RPMI7951 (cell line): Measurements from ENCODE around the gene SLC12A9. TPM values are rescaled to one million over a fixed set of nuclear protein-coding genes. Genes with fewer than 3 reads are reported as not detected.
"Not testable (repeated sequence)": the region's sequence is repeated elsewhere in the genome, so short reads cannot be mapped to it uniquely, and the experiment has no call there.

ENCODE experiments used
- DNase-seq: peaks from one replicate; pipeline ENCODE4 v3.0.0-alpha.2; 2012; ENCODE audit warnings: low read depth
- total RNA-seq: library from RNA; depleted of rRNA; stranded (reverse); fragments of >200 nt; shearing (Covaris generic); gene quantifications from 2 replicates; pipeline ENCODE4 v1.2.3, GENCODE V29; 2014; rRNA removed

The SLC12A9 gene
- total RNA-seq, 1 experiment from 2014 or later, result 9.4 TPM

DNA sequence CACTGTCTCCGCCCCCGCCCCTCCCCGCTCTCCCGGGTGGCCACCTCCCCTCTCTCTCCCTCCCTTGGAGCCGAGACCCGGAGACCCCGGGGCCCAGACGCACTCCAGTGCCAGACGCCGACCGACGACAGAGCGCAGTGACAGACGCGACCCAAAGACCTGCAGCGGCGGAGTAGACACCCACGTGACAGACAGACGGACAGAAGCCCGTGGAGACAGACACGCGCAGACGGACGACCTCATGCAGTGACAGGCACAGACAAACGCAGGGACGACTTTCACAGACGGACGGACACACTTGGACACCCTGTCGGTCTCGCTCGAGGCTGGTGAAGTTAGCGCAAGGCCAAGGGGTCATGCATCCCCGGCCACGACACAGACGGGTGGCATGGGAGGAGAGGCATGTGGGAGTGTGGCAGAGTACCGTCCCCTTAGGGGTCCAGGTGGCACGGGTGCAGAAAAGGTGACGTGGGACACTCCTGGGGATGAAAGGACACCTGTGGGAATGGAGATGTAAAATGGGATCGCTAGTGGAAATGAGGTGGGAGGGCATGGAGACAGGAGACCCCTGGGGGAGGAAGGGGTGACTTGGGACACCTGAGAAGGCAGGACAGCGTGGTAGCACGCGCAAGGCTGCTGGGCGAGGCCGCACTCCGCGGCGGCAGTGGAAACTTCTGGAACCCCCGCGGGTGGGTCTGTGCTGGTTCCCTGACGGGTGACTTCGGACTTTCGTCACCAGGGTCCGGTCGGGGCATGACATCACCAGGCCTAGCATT is 43.6 kb downstream of the SLC12A9 start:
- DNase-seq, result no peak

- DNase-seq, result no peak
Observed at GRCh38 chr7:100896732-100897608, 44.5 kb downstream of the SLC12A9 start.

DNA sequence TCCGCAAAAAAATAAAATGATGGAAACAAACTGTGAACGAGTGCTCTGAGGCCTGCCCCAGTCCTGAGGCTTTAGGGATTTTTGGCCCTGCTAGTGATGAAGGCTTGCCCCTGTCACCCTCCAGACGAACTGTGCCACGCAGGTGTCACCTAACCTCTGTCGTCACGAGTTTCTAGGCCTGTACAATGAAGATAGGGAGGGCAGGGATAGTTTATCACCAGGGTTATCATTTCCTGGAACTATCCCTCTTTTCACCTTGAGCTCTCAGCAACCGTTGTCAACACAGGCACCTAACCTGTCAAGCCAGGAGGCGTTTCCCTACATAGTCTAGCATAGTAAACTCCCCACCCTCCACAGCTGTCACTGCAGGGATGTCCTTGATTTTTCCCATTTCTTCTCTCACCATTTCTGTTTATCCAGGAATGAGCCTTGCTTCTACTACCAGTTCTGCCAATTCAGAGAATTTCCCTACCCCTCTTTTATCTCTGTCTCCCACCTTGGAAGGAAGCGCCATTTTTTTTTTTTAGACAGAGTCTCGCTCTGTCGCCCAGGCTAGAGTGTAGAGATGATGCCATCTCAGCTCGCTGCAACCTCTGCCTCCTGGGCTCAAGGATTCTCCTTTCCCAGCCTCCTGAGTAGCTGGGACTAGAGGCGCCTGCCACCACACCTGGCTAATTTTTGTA is 45.4 kb downstream of the SLC12A9 start:
- DNase-seq, result no peak

- no peak for DNase-seq
Observed at GRCh38 chr7:100899432-100899831, 46.9 kb downstream of the SLC12A9 start.

DNA sequence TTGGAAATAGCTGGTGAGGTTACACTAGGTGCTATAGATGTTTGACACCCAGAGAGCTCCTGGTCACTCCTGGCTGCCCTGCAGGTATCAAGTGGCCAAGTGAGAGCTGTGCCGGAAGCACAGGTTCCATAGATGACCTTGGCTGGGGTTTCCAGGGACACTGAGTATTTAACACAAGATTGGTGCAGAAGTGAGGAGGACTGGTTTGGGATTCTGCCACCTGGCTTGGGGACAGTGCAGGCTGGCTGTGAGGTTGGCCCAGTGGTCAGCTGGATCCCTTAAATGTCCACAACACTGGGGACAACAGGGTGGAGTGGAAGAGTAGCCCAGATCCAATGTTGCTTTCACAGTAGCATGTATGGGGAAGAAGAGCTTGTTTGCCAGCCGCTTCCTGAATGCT is 48.5 kb downstream of the SLC12A9 start:
- no peak for DNase-seq

DNA sequence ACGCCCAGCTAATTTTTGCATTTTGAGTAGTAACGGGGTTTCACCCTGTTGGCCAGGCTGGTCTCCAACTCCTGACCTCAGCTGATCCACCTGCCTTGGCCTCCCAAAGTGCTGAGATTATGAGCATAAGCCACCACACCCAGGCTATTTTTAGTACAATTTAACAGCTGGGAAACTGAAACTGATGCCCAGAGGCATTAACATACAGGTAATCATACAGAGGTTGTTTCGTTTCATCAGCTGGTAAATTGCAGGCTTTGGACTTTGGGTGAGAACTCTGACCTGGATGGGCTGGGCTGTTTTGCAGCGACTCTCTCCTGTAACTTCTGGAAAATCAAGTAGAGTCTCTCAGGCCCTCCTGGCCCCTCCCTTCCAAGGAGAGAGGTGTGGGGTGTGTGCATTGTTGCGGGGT is 49.4 kb downstream of the SLC12A9 start:
- DNase-seq, result no peak

DNA sequence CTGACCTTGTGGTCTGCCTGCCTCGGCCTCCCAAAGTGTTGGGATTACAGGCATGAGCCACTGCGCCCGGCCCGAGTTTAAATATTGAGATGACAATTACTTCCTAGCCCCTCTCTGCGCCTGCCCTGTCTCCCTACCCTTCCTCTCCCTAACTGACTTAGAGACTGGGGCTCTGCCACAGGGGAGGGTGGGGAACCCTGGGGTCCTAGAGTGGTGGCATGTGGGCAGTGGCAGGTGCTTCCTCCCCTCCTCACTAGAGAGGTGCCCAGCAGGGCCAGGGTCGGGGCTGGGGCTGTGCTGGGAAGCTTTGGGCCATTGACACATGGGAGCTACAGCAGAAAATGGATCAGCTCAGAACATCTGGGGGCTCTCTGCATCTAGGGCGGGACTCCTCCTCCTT is 50.1 kb downstream of the SLC12A9 start:
- no peak for DNase-seq

DNA sequence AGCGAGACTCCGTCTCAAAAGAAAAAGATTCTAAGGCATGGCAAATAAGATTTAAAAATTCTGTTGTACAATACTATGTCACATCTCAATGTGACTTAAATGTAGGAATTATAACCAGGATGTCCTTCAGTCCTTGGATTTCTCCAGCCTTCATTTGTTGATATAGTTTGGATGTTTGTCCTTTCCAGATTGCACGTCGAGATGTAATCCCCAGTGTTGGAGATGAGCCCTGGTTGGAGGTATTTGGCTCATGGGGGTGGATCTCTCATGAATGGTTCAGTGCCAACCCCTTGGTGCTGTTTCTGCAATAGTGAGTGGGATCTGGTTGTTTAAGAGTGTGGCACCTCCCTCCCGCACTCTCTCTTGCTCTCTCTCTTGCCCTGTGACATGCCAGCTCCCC is 56.0 kb downstream of the SLC12A9 start:
- DNase-seq, result no peak

DNA sequence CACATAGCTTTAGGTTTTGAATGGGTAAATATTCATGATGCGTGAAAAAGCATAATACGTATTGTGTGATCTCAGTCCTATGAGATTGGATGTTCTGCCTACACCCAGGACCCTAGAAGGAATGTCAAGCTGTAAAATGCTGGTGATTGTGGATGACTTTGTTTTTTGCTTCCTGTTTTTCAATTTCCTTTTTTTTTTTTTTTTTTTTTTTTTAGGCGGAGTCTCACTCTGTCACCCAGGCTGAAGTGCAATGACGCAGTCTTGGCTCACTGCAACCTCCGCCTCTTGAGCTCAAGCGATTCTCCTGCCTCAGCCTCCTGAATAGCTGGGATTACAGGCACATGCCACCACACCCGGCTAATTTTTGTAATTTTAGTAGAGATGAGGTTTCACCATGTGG is 57.9 kb downstream of the SLC12A9 start:
- DNase-seq, result not testable (repeated sequence)

GRCh38 chr7:100911484-100911883 is 59.0 kb downstream of the SLC12A9 start:
- no peak for DNase-seq

- no peak for DNase-seq
Observed at GRCh38 chr7:100914208-100914878, 61.8 kb downstream of the SLC12A9 start.

GRCh38 chr7:100914879-100915447 is 62.5 kb downstream of the SLC12A9 start:
- DNase-seq, result peak; percentile 33

Other genes with a start within 250 kb of the SLC12A9 start
- gene MOSPD3, start 240.2 kb upstream of the SLC12A9 start, total RNA-seq, result 19.7 and 28.7 TPM in 2 replicates
- gene TFR2, start 211.2 kb upstream of the SLC12A9 start, total RNA-seq, result 0.12 and 0.98 TPM in 2 replicates
- not detected in 2 replicates for gene ACTL6B, start 196.3 kb upstream of the SLC12A9 start, total RNA-seq
- gene GNB2, start 179.0 kb upstream of the SLC12A9 start, total RNA-seq, result 89.4 and 125 TPM in 2 replicates
- gene GIGYF1, start 158.5 kb upstream of the SLC12A9 start, total RNA-seq, result 4.8 and 5.3 TPM in 2 replicates
- 79.5 and 91.4 TPM in 2 replicates for gene POP7, start 146.6 kb upstream of the SLC12A9 start, total RNA-seq
- gene EPO, start 132.2 kb upstream of the SLC12A9 start, total RNA-seq, result not detected in 2 replicates
- not detected in 2 replicates for gene ZAN, start 119.1 kb upstream of the SLC12A9 start, total RNA-seq
- 24.6 and 27.0 TPM in 2 replicates for gene EPHB4, start 25.2 kb upstream of the SLC12A9 start, total RNA-seq
- 43.1 and 58.9 TPM in 2 replicates for gene TRIP6, start 14.7 kb downstream of the SLC12A9 start, total RNA-seq
- gene SRRT, start 22.4 kb downstream of the SLC12A9 start, total RNA-seq, result 49.6 and 57.3 TPM in 2 replicates
- 2.7 and 2.9 TPM in 2 replicates for gene UFSP1, start 37.0 kb downstream of the SLC12A9 start, total RNA-seq
- gene ACHE, start 43.2 kb downstream of the SLC12A9 start, total RNA-seq, result not detected in 2 replicates
- not detected in 2 replicates for gene MUC3A, start 96.8 kb downstream of the SLC12A9 start, total RNA-seq
- 0.72 and 5.6 TPM in 2 replicates for gene MUC12, start 116.9 kb downstream of the SLC12A9 start, total RNA-seq
- gene MUC17, start 167.4 kb downstream of the SLC12A9 start, total RNA-seq, result not detected in 2 replicates
- 4.7 and 5.0 TPM in 2 replicates for gene TRIM56, start 232.8 kb downstream of the SLC12A9 start, total RNA-seq